PC-3 (cell line): Measurements from ENCODE around the gene TGM2.

ENCODE experiments used
- CTCF ChIP-seq: fragments of 300-600 bp; sonication (generic); conservative IDR thresholded peaks from 2 replicates; pipeline ENCODE4 v1.5.1; 2017; ENCODE audit warnings: antibody characterized with exemption, low read depth, mild to moderate bottlenecking, low read length
- EZH2 ChIP-seq: fragments of 300-600 bp; sonication (generic); IDR thresholded peaks from one replicate; pipeline ENCODE4 v1.6.1; 2017; ENCODE audit warnings: antibody characterized with exemption, mild to moderate bottlenecking, low read length; ENCODE audit not compliant: unreplicated experiment
- EZH2phosphoT487 ChIP-seq: fragments of 300-600 bp; sonication (generic); IDR thresholded peaks from 2 replicates; pipeline ENCODE4 v1.6.1; 2018; ENCODE audit warnings: mild to moderate bottlenecking, antibody characterized with exemption, low read length, borderline replicate concordance

GRCh38 chr20:38144974-38145728 lies 19.9 kb downstream of the TGM2 start:
- TF ChIP-seq CTCF (no peak), EZH2phosphoT487 (no peak), EZH2 (no peak)
